SK-N-MC (cell line): Measurements from ENCODE around the gene SDE2.

Experiments used
- EZH2 ChIP-seq: fragments of 200-600 bp; sonication (generic); IDR thresholded peaks from one replicate; pipeline ENCODE4 v1.6.1; 2017; ENCODE audit warnings: antibody characterized with exemption
- FOXP2 ChIP-seq: optimal IDR thresholded peaks from 2 replicates; pipeline ENCODE3; 2011; ENCODE audit warnings: mild to moderate bottlenecking, moderate library complexity; ENCODE audit not compliant: insufficient read depth; ENCODE audit errors: extremely low read length, control extremely low read depth
- POLR2AphosphoS5 ChIP-seq: IDR thresholded peaks from 2 replicates; pipeline ENCODE4 v1.6.1; 2012; ENCODE audit warnings: mild to moderate bottlenecking, low read depth, low read length, borderline replicate concordance

DNA sequence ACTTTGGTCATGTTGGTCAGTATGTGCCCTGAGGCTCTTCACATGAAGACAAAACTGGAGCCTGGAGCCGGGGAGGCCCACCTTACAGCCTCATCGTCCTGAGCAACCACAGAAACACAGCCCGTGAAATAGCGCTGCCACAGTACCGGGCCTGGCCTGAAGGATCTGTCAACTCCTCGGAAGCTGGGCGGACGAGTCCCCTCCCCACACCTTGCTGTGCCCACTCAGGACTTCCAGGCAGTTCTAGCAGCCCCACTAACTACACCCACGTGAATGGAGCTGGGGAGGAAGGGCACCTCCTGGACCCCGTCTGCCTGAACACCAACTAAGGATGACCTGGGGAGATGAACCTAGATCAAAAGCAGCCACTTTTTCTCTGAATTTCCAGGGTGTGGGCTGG, 24.7 kb downstream of the SDE2 start:
- no peak for TF ChIP-seq EZH2
- TF ChIP-seq POLR2AphosphoS5: no peak
- TF ChIP-seq FOXP2: no peak
